ENCODE results near the gene EPHA1.

EPHA1 gene

GRCh38 chr7:143359771-143360353, 48.8 kb downstream of the EPHA1 start:
- H3K27me3 ChIP-seq (ENCODE audit: low read depth), result peaks cover 21% of the 10 kb centered on the region
- no peaks in the 10 kb centered on the region for H3K36me3 ChIP-seq (replicated peaks)
- no peak for DNase-seq (ENCODE audit: low spot score in 2 of 2)
- H3K4me1 ChIP-seq, result no peaks in the 10 kb centered on the region
- H3K4me3 ChIP-seq, result no peak overlapping the region
- in situ Hi-C loops (cut with MboI; ENCODE audit: low sequenced_read_pairs), result no loop called here
- H3K9me3 ChIP-seq, result no peaks in the 10 kb centered on the region

- DNase-seq (ENCODE audit: low spot score in 2 of 2), result no peak
- in situ Hi-C loops (cut with MboI; ENCODE audit: low sequenced_read_pairs), result no loop called here
- H3K27me3 ChIP-seq (ENCODE audit: low read depth), result peaks cover 8% of the 10 kb centered on the region
Observed at GRCh38 chr7:143358626-143359025, 50.0 kb downstream of the EPHA1 start.

GRCh38 chr7:143356414-143357050, 52.1 kb downstream of the EPHA1 start:
- H3K4me1 ChIP-seq, result no peaks in the 10 kb centered on the region
- no peak overlapping the region for H3K4me3 ChIP-seq
- H3K9me3 ChIP-seq, result no peaks in the 10 kb centered on the region
- no peak for DNase-seq (ENCODE audit: low spot score in 2 of 2)
- H3K36me3 ChIP-seq (replicated peaks), result no peaks in the 10 kb centered on the region
- peaks cover 2% of the 10 kb centered on the region; the same call in 1 of the 2 replicates for H3K27me3 ChIP-seq (ENCODE audit: low read depth)
- in situ Hi-C loops (cut with MboI; ENCODE audit: low sequenced_read_pairs), result no loop called here

More at GRCh38 chr7:143358626-143359025, 50.0 kb downstream of the EPHA1 start:
- Histone ChIP-seq H3K36me3 (replicated peaks) (no peaks in the 10 kb centered on the region), H3K4me1 (no peaks in the 10 kb centered on the region), H3K9me3 (no peaks in the 10 kb centered on the region), H3K4me3 (no peak overlapping the region)

GRCh38 chr7:143355450-143356385, 52.9 kb downstream of the EPHA1 start:
- Histone ChIP-seq H3K9me3 (no peaks in the 10 kb centered on the region), H3K36me3 (replicated peaks) (no peaks in the 10 kb centered on the region), H3K27me3 (ENCODE audit: low read depth) (peaks cover 10% of the 10 kb centered on the region), H3K4me1 (no peaks in the 10 kb centered on the region), H3K4me3 (no peak overlapping the region)
- no peak for DNase-seq (ENCODE audit: low spot score in 2 of 2)
- in situ Hi-C loops (cut with MboI; ENCODE audit: low sequenced_read_pairs), result no loop called here

- in situ Hi-C loops (cut with MboI; ENCODE audit: low sequenced_read_pairs), result no loop called here
- Histone ChIP-seq H3K9me3 (no peaks in the 10 kb centered on the region), H3K36me3 (replicated peaks) (no peaks in the 10 kb centered on the region), H3K4me3 (no peak overlapping the region), H3K4me1 (no peaks in the 10 kb centered on the region), H3K27me3 (ENCODE audit: low read depth) (peaks cover 16% of the 10 kb centered on the region)
- no peak for DNase-seq (ENCODE audit: low spot score in 2 of 2)
Observed at GRCh38 chr7:143354965-143355364, 53.7 kb downstream of the EPHA1 start.

- in situ Hi-C loops (cut with MboI; ENCODE audit: low sequenced_read_pairs), result no loop called here
- no peak for DNase-seq (ENCODE audit: low spot score in 2 of 2)
- no peaks in the 10 kb centered on the region for H3K4me1 ChIP-seq
- H3K27me3 ChIP-seq (ENCODE audit: low read depth), result peaks cover 19% of the 10 kb centered on the region
- no peak overlapping the region for H3K4me3 ChIP-seq
- H3K9me3 ChIP-seq, result no peaks in the 10 kb centered on the region
- no peaks in the 10 kb centered on the region for H3K36me3 ChIP-seq (replicated peaks)
Observed at GRCh38 chr7:143354376-143354775, 54.3 kb downstream of the EPHA1 start.

GRCh38 chr7:143352531-143353002, 56.1 kb downstream of the EPHA1 start:
- in situ Hi-C loops (cut with MboI; ENCODE audit: low sequenced_read_pairs), result no loop called here
- Histone ChIP-seq H3K4me3 (no peak overlapping the region), H3K9me3 (no peaks in the 10 kb centered on the region), H3K27me3 (ENCODE audit: low read depth) (peaks cover 32% of the 10 kb centered on the region), H3K4me1 (no peaks in the 10 kb centered on the region), H3K36me3 (replicated peaks) (no peaks in the 10 kb centered on the region)
- no peak for DNase-seq (ENCODE audit: low spot score in 2 of 2)

GRCh38 chr7:143351574-143351973, 57.1 kb downstream of the EPHA1 start:
- Histone ChIP-seq H3K4me1 (no peaks in the 10 kb centered on the region), H3K27me3 (ENCODE audit: low read depth) (peaks cover 32% of the 10 kb centered on the region), H3K36me3 (replicated peaks) (no peaks in the 10 kb centered on the region), H3K4me3 (no peak overlapping the region), H3K9me3 (no peaks in the 10 kb centered on the region)
- no peak for DNase-seq (ENCODE audit: low spot score in 2 of 2)
- in situ Hi-C loops (cut with MboI; ENCODE audit: low sequenced_read_pairs), result no loop called here

GRCh38 chr7:143351060-143351459, 57.6 kb downstream of the EPHA1 start:
- Histone ChIP-seq H3K4me3 (no peak overlapping the region), H3K9me3 (no peaks in the 10 kb centered on the region), H3K4me1 (no peaks in the 10 kb centered on the region), H3K27me3 (ENCODE audit: low read depth) (peaks cover 32% of the 10 kb centered on the region), H3K36me3 (replicated peaks) (no peaks in the 10 kb centered on the region)
- DNase-seq (ENCODE audit: low spot score in 2 of 2), result no peak
- in situ Hi-C loops (cut with MboI; ENCODE audit: low sequenced_read_pairs), result no loop called here

GRCh38 chr7:143347950-143348349, 60.7 kb downstream of the EPHA1 start:
- Histone ChIP-seq H3K27me3 (ENCODE audit: low read depth) (peaks cover 32% of the 10 kb centered on the region), H3K4me3 (no peak overlapping the region), H3K36me3 (replicated peaks) (no peaks in the 10 kb centered on the region), H3K9me3 (no peaks in the 10 kb centered on the region), H3K4me1 (no peaks in the 10 kb centered on the region)
- in situ Hi-C loops (cut with MboI; ENCODE audit: low sequenced_read_pairs), result no loop called here
- no peak for DNase-seq (ENCODE audit: low spot score in 2 of 2)

GRCh38 chr7:143346018-143346417, 62.6 kb downstream of the EPHA1 start:
- Histone ChIP-seq H3K4me1 (no peaks in the 10 kb centered on the region), H3K9me3 (no peaks in the 10 kb centered on the region), H3K27me3 (ENCODE audit: low read depth) (peaks cover 25% of the 10 kb centered on the region), H3K36me3 (replicated peaks) (no peaks in the 10 kb centered on the region), H3K4me3 (no peak overlapping the region)
- in situ Hi-C loops (cut with MboI; ENCODE audit: low sequenced_read_pairs), result no loop called here
- DNase-seq (ENCODE audit: low spot score in 2 of 2), result no peak

GRCh38 chr7:143345428-143345900, 63.2 kb downstream of the EPHA1 start:
- H3K4me1 ChIP-seq, result no peaks in the 10 kb centered on the region
- no peak overlapping the region for H3K4me3 ChIP-seq
- peaks cover 22% of the 10 kb centered on the region for H3K27me3 ChIP-seq (ENCODE audit: low read depth)
- no peaks in the 10 kb centered on the region for H3K36me3 ChIP-seq (replicated peaks)
- no peaks in the 10 kb centered on the region for H3K9me3 ChIP-seq
- in situ Hi-C loops (cut with MboI; ENCODE audit: low sequenced_read_pairs), result no loop called here
- DNase-seq (ENCODE audit: low spot score in 2 of 2), result peak; percentile 61 to 79

- no peak overlapping the region for H3K4me3 ChIP-seq
Observed at GRCh38 chr7:143343596-143343995, 65.1 kb downstream of the EPHA1 start.

GRCh38 chr7:143341842-143342241, 66.8 kb downstream of the EPHA1 start:
- Histone ChIP-seq H3K4me1 (no peaks in the 10 kb centered on the region), H3K27me3 (ENCODE audit: low read depth) (peaks cover 2% of the 10 kb centered on the region; the same call in 1 of the 2 replicates), H3K36me3 (replicated peaks) (no peaks in the 10 kb centered on the region), H3K4me3 (no peak overlapping the region), H3K9me3 (no peaks in the 10 kb centered on the region)
- no peak for DNase-seq (ENCODE audit: low spot score in 2 of 2)
- in situ Hi-C loops (cut with MboI; ENCODE audit: low sequenced_read_pairs), result no loop called here

More at GRCh38 chr7:143343596-143343995, 65.1 kb downstream of the EPHA1 start:
- in situ Hi-C loops (cut with MboI; ENCODE audit: low sequenced_read_pairs), result no loop called here
- Histone ChIP-seq H3K9me3 (no peaks in the 10 kb centered on the region), H3K36me3 (replicated peaks) (no peaks in the 10 kb centered on the region), H3K4me1 (no peaks in the 10 kb centered on the region), H3K27me3 (ENCODE audit: low read depth) (peaks cover 6% of the 10 kb centered on the region)
- DNase-seq (ENCODE audit: low spot score in 2 of 2), result no peak

Measured in HAP-1 (cell line).